Measurements from ENCODE around the gene BCAS3. TPM values are rescaled to one million over a fixed set of nuclear protein-coding genes. Genes with fewer than 3 reads are reported as not detected.

BCAS3 gene
- total RNA-seq, 1 donor from 2014 or later = 14.5 TPM

DNA sequence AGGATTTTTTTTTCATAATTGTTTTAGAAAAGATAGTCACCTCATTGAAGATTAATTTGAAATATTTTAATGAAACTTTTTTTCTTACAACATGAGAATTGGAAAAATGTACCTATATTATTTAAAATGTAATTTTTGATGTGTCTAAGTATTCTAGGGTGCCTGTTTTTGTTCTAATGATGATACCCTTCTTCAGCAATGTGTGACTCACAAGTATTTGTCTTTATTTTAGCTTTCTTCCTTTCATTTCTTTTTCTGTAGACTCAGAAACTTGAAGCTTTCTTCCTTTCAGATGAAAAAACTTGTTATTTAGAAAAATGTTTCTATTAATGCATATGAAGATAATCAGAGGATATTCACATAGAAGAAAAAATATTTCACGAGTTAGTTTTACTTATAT, 231.8 kb downstream of the BCAS3 start:
- TF ChIP-seq EZH2 (IDR thresholded peaks at IDR 0.05; ENCODE audit: insufficient read depth, low read length) = no peak
- TF ChIP-seq, protein P1, sequence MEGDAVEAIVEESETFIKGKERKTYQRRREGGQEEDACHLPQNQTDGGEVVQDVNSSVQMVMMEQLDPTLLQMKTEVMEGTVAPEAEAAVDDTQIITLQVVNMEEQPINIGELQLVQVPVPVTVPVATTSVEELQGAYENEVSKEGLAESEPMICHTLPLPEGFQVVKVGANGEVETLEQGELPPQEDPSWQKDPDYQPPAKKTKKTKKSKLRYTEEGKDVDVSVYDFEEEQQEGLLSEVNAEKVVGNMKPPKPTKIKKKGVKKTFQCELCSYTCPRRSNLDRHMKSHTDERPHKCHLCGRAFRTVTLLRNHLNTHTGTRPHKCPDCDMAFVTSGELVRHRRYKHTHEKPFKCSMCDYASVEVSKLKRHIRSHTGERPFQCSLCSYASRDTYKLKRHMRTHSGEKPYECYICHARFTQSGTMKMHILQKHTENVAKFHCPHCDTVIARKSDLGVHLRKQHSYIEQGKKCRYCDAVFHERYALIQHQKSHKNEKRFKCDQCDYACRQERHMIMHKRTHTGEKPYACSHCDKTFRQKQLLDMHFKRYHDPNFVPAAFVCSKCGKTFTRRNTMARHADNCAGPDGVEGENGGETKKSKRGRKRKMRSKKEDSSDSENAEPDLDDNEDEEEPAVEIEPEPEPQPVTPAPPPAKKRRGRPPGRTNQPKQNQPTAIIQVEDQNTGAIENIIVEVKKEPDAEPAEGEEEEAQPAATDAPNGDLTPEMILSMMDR (IDR thresholded peaks at IDR 0.05; ENCODE audit: insufficient read depth, low read depth, low read length) = no peak
- H3K9me3 Mint-ChIP-seq (ENCODE audit: unreplicated experiment) = no peaks in the 10 kb centered on the region
- no peaks in the 10 kb centered on the region for H3K27me3 Mint-ChIP-seq (ENCODE audit: low read depth, unreplicated experiment)
- no peak for FAIRE-seq
- no peak overlapping the region for H3K27ac Mint-ChIP-seq (ENCODE audit: unreplicated experiment)
- Histone ChIP-seq H3K27me3 (ENCODE audit: insufficient read depth, low read length) (no peaks in the 10 kb centered on the region), H3K4me1 (ENCODE audit: insufficient read depth, low read length) (no peaks in the 10 kb centered on the region), H3K4me3 (ENCODE audit: insufficient read depth, low read depth, low read length) (no peak overlapping the region), H3K4me2 (ENCODE audit: low read length) (no peak overlapping the region), H3K79me2 (ENCODE audit: insufficient read depth, low read length) (no peaks in the 10 kb centered on the region), H3K9me3 (ENCODE audit: insufficient read depth, low read depth, low read length) (no peaks in the 10 kb centered on the region), H3K27ac (ENCODE audit: low read depth, low read length) (no peak overlapping the region), H2AFZ (ENCODE audit: low read depth, low read length) (no peak overlapping the region), H3K36me3 (ENCODE audit: insufficient read depth, low read length) (no peaks in the 10 kb centered on the region), H3K9ac (ENCODE audit: low read length) (no peak overlapping the region), H4K20me1 (ENCODE audit: insufficient read depth, low read length) (no peaks in the 10 kb centered on the region)
- peaks cover 2% of the 10 kb centered on the region for H3K4me1 Mint-ChIP-seq (ENCODE audit: low read depth, unreplicated experiment)
- no peaks in the 10 kb centered on the region for H3K36me3 Mint-ChIP-seq (ENCODE audit: low read depth, unreplicated experiment)
- no peak for DNase-seq (ENCODE audit: low read depth)
- no peak overlapping the region for H3K4me3 Mint-ChIP-seq (ENCODE audit: unreplicated experiment)

DNA sequence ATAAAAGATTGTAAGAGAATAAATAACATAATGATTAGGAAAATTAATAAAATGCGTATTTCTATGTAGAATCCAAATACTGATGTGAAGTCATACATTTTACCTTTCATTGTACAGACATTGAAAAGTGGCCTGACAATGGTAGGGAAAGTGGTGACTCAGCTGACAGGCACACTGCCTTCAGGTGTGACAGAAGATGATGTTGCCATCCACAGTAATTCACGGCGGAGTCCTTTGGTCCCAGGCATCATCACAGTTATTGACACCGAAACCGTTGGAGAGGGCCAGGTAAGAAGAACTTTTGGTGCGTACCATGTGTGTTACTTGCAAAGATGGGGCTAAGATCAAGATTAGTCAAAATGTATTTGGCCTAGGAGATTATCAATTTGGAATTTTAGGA, 232.8 kb downstream of the BCAS3 start:
- FAIRE-seq (no peak), DNase-seq (ENCODE audit: low read depth) (no peak)
- Mint-ChIP-seq H3K27ac (ENCODE audit: unreplicated experiment) (no peak overlapping the region), H3K9me3 (ENCODE audit: unreplicated experiment) (no peaks in the 10 kb centered on the region), H3K4me1 (ENCODE audit: low read depth, unreplicated experiment) (peaks cover 2% of the 10 kb centered on the region), H3K4me3 (ENCODE audit: unreplicated experiment) (no peak overlapping the region), H3K27me3 (ENCODE audit: low read depth, unreplicated experiment) (no peaks in the 10 kb centered on the region), H3K36me3 (ENCODE audit: low read depth, unreplicated experiment) (no peaks in the 10 kb centered on the region)
- H3K4me3 ChIP-seq (ENCODE audit: insufficient read depth, low read depth, low read length) = no peak overlapping the region
- H3K79me2 ChIP-seq (ENCODE audit: insufficient read depth, low read length) = no peaks in the 10 kb centered on the region
- no peak overlapping the region for H3K9ac ChIP-seq (ENCODE audit: low read length)
- H3K27ac ChIP-seq (ENCODE audit: low read depth, low read length) = no peak overlapping the region
- H2AFZ ChIP-seq (ENCODE audit: low read depth, low read length) = no peak overlapping the region
- H3K27me3 ChIP-seq (ENCODE audit: insufficient read depth, low read length) = no peaks in the 10 kb centered on the region
- no peak for TF ChIP-seq EZH2 (IDR thresholded peaks at IDR 0.05; ENCODE audit: insufficient read depth, low read length)
- TF ChIP-seq, protein P1 (IDR thresholded peaks at IDR 0.05; ENCODE audit: insufficient read depth, low read depth, low read length) = no peak
- no peaks in the 10 kb centered on the region for H3K9me3 ChIP-seq (ENCODE audit: insufficient read depth, low read depth, low read length)
- no peaks in the 10 kb centered on the region for H3K4me1 ChIP-seq (ENCODE audit: insufficient read depth, low read length)
- H3K36me3 ChIP-seq (ENCODE audit: insufficient read depth, low read length) = no peaks in the 10 kb centered on the region
- no peak overlapping the region for H3K4me2 ChIP-seq (ENCODE audit: low read length)
- no peaks in the 10 kb centered on the region for H4K20me1 ChIP-seq (ENCODE audit: insufficient read depth, low read length)

DNA sequence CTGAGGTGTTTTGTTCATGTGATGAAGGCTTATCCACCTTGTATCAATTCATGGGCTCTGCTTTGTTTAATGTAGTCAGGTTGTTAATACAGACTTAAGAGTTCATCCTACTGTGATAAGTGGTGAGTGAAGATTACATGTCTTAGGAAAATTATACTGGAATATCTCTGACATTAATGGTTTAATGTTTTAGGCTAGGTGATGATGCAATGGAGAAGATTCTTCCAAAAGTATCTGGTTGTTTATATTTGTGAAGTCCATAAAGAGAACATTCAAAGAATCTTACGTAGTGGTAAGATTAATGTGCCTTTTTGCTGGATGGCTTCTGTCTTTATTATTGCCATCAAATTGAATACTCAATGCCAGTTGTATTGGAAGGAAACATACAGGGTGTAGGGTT, 236.4 kb downstream of the BCAS3 start:
- Histone ChIP-seq H2AFZ (ENCODE audit: low read depth, low read length) (no peak overlapping the region), H3K4me2 (ENCODE audit: low read length) (no peak overlapping the region), H3K4me1 (ENCODE audit: insufficient read depth, low read length) (no peaks in the 10 kb centered on the region), H3K9me3 (ENCODE audit: insufficient read depth, low read depth, low read length) (no peaks in the 10 kb centered on the region), H4K20me1 (ENCODE audit: insufficient read depth, low read length) (no peaks in the 10 kb centered on the region), H3K4me3 (ENCODE audit: insufficient read depth, low read depth, low read length) (no peak overlapping the region), H3K36me3 (ENCODE audit: insufficient read depth, low read length) (no peaks in the 10 kb centered on the region), H3K27ac (ENCODE audit: low read depth, low read length) (no peak overlapping the region), H3K9ac (ENCODE audit: low read length) (no peak overlapping the region), H3K79me2 (ENCODE audit: insufficient read depth, low read length) (no peaks in the 10 kb centered on the region), H3K27me3 (ENCODE audit: insufficient read depth, low read length) (no peaks in the 10 kb centered on the region)
- no peak overlapping the region for H3K4me3 Mint-ChIP-seq (ENCODE audit: unreplicated experiment)
- DNase-seq (ENCODE audit: low read depth) = no peak
- peaks cover 2% of the 10 kb centered on the region for H3K4me1 Mint-ChIP-seq (ENCODE audit: low read depth, unreplicated experiment)
- peaks cover 4% of the 10 kb centered on the region for H3K36me3 Mint-ChIP-seq (ENCODE audit: low read depth, unreplicated experiment)
- H3K9me3 Mint-ChIP-seq (ENCODE audit: unreplicated experiment) = peaks cover 6% of the 10 kb centered on the region
- TF ChIP-seq, protein P1 (IDR thresholded peaks at IDR 0.05; ENCODE audit: insufficient read depth, low read depth, low read length) = no peak
- TF ChIP-seq EZH2 (IDR thresholded peaks at IDR 0.05; ENCODE audit: insufficient read depth, low read length) = no peak
- no peaks in the 10 kb centered on the region for H3K27me3 Mint-ChIP-seq (ENCODE audit: low read depth, unreplicated experiment)
- no peak for FAIRE-seq
- H3K27ac Mint-ChIP-seq (ENCODE audit: unreplicated experiment) = no peak overlapping the region
